Parathyroid adenoma (tissue), 2 donors: Measurements from ENCODE around the gene FAM3A.

Source experiments
- H2AFZ ChIP-seq: fragments of 300-600 bp; sonication (generic); one replicate; pipeline ENCODE4 v1.7.0; 2017; ENCODE audit warnings: antibody characterized with exemption, mild to moderate bottlenecking
- H3K27ac ChIP-seq: fragments of 300-600 bp; sonication (generic); one replicate; pipeline ENCODE4 v1.7.0; 2017
- H3K27me3 ChIP-seq: fragments of 300-600 bp; sonication (generic); one replicate; pipeline ENCODE4 v1.7.0; 2017; ENCODE audit warnings: low read length; ENCODE audit not compliant: control insufficient read depth, insufficient read depth
- H3K36me3 ChIP-seq: fragments of 300-600 bp; sonication (generic); one replicate; pipeline ENCODE4 v1.7.0; 2017; ENCODE audit warnings: low read length; ENCODE audit not compliant: control insufficient read depth, insufficient read depth
- H3K4me1 ChIP-seq: fragments of 300-600 bp; sonication (generic); one replicate; pipeline ENCODE4 v1.7.0; 2017; ENCODE audit warnings: control low read depth
- H3K4me2 ChIP-seq: fragments of 300-600 bp; sonication (generic); one replicate; pipeline ENCODE4 v1.7.0; 2017; ENCODE audit warnings: low read length
- H3K4me3 ChIP-seq: fragments of 300-600 bp; sonication (generic); one replicate; pipeline ENCODE4 v1.7.0; 2017; ENCODE audit warnings: low read depth, low read length
- H3K79me2 ChIP-seq: fragments of 300-600 bp; sonication (generic); one replicate; pipeline ENCODE4 v1.7.0; 2017; ENCODE audit warnings: control low read depth
- H3K9ac ChIP-seq: fragments of 300-600 bp; sonication (generic); one replicate; pipeline ENCODE4 v1.7.0; 2017; ENCODE audit warnings: mild to moderate bottlenecking
- H3K9me3 ChIP-seq: fragments of 300-600 bp; sonication (generic); one replicate; pipeline ENCODE4 v1.7.0; 2017; ENCODE audit warnings: low read length; ENCODE audit not compliant: control insufficient read depth
- TF ChIP-seq, protein P1 (sequence below): fragments of 300-600 bp; sonication (generic); IDR thresholded peaks from one replicate; pipeline ENCODE4 v1.7.0; 2017; ENCODE audit warnings: antibody characterized with exemption, mild to moderate bottlenecking
- donor health status: primary hyperparathyroidism.

FAM3A gene

DNA sequence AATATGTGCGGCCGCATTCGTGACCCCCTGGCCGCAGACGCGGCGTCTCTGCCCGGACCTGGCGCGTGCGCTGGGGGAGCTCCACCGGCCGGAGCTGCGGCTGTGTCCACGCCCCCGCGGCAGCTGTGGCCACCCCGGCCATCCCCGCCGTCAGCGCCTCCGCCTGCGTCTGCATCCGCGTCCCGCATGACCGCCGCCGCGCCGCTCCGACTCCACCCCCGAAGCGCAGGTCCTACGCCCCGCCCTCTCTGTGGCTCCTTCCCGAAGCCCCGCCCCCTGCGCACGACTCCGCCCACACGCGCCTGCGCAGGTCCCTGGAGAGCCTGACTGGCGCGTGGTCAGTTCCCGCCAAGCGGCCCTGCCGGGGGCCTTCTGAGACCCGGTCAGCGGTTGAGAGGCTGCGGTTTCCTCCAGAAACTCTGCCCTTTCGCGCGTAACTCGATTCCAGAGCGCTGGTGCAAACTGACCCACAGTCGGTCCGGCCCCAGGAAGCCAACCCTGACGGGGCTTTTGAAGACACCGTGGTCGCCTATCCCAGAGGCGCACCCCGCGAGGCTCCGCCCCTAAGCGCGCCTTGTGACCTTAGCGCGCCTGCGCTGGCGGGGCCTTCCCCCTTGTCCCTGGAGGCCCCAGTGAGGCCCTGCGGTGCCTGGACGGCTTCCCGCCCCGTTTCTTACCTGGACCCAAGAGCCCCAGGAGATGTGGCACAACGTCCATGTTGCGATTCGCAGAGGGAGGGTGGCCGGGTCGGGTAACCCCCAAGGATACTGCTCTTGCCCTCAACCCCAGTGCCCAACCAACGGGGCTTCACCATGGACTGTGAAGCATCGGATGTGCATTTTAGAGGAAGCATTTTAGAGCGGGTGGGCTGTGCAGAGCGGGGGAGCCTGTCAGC lies 37.1 kb downstream of the FAM3A start, which contains the start of gene LAGE3:
TSS of gene LAGE3 (minus strand) at position 554 of the 895 bp plus-strand sequence. CDS start at position 188, 366 bp downstream.
- H3K4me1 ChIP-seq, result no peaks in the 10 kb centered on the region
- peak within 1 kb of the TSS; percentile 68 for H3K27ac ChIP-seq
- H3K9me3 ChIP-seq, result no peaks in the 10 kb centered on the region
- H2AFZ ChIP-seq, result peak within 1 kb of the TSS; percentile 86
- peak within 1 kb of the TSS; percentile 60 for H3K4me3 ChIP-seq
- TF ChIP-seq, protein P1, sequence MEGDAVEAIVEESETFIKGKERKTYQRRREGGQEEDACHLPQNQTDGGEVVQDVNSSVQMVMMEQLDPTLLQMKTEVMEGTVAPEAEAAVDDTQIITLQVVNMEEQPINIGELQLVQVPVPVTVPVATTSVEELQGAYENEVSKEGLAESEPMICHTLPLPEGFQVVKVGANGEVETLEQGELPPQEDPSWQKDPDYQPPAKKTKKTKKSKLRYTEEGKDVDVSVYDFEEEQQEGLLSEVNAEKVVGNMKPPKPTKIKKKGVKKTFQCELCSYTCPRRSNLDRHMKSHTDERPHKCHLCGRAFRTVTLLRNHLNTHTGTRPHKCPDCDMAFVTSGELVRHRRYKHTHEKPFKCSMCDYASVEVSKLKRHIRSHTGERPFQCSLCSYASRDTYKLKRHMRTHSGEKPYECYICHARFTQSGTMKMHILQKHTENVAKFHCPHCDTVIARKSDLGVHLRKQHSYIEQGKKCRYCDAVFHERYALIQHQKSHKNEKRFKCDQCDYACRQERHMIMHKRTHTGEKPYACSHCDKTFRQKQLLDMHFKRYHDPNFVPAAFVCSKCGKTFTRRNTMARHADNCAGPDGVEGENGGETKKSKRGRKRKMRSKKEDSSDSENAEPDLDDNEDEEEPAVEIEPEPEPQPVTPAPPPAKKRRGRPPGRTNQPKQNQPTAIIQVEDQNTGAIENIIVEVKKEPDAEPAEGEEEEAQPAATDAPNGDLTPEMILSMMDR, result no peak
- H3K36me3 ChIP-seq, result no peaks in the 10 kb centered on the region
- H3K4me2 ChIP-seq, result peak within 1 kb of the TSS; percentile 74
- H3K27me3 ChIP-seq, result no peaks in the 10 kb centered on the region
- no peak within 1 kb of the TSS for H3K9ac ChIP-seq
- H3K79me2 ChIP-seq, result no peaks in the 10 kb centered on the region

DNA sequence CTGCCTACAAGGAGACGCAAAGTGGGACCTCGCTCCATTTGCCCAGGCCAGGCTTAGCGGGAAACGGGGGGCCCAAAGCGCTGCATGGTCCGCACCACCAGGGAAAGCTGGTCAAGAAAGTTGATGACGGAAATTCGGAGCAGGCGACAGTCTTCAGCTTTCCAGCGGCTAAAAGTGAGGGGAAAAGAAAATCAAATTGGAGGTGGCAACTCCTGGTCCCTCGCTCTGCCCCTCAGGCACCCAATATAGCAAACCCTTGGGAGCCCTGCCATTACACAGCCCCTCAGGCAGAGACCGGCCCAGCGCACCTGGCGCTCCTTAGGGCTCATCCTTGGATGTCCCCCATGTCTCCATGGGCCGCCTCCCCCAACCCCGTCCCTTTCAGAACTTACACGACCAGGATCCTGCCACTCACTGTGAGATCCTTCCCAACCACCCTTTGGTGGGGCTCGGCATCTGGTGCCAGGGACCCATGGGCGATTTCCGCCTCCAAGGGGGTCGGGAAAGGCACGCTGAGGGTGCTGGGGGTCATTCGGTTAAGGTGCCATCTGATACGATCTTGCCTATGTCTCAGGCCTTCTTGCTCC lies 38.0 kb downstream of the FAM3A start:
- Histone ChIP-seq H3K79me2 (no peaks in the 10 kb centered on the region), H3K27me3 (no peaks in the 10 kb centered on the region), H3K4me3 (peak overlapping the region; percentile 60), H3K4me1 (no peaks in the 10 kb centered on the region), H3K9ac (no peak overlapping the region), H2AFZ (peak overlapping the region; percentile 86), H3K4me2 (peak overlapping the region; percentile 74), H3K36me3 (no peaks in the 10 kb centered on the region), H3K27ac (peak overlapping the region; percentile 68), H3K9me3 (no peaks in the 10 kb centered on the region)
- TF ChIP-seq, protein P1, result no peak

DNA sequence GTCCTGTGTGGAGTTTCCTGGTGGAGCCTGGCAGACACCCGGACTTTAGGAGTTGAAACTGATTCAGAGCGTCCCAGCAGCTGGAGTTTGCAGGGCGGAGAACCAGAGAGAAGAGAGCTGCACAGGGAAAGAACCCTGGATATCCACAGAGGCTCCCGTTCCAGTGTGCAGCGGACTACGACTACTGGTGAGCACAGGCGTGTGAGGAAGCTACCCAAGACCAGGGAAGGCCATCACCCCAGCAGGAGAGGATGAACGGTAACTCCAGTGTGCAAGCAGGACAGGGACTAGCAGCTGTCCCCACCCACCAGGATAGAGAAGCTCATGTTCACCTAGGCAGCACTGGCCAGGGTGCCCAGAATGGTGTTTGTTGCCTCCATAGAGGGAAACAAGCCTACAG lies 39.2 kb downstream of the FAM3A start:
- no peak overlapping the region for H2AFZ ChIP-seq
- H3K9me3 ChIP-seq, result no peaks in the 10 kb centered on the region
- no peaks in the 10 kb centered on the region for H3K4me1 ChIP-seq
- H3K27ac ChIP-seq, result no peak overlapping the region
- H3K9ac ChIP-seq, result no peak overlapping the region
- no peak overlapping the region for H3K4me3 ChIP-seq
- no peaks in the 10 kb centered on the region for H3K36me3 ChIP-seq
- H3K4me2 ChIP-seq, result no peak overlapping the region
- TF ChIP-seq, protein P1, result no peak
- H3K27me3 ChIP-seq, result no peaks in the 10 kb centered on the region
- no peaks in the 10 kb centered on the region for H3K79me2 ChIP-seq

DNA sequence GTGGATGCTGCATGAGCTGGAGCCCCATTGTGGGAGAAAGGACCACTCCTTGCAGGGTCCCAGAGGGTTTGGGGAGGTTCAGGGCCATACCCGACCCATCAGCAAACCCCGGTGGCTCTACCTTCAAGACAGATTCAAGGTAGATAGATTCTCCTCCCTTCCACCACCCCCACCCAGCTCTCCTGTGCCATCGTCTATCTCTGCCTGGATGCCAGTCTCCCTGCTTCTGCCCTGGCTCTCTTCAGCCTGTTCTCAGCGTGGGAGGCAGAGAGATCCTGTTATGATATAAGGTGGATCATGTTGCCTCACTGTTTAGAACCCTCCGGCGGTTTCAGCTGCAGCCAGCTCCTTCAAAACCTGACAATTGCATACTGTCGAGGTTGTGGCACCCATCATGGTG lies 42.3 kb downstream of the FAM3A start:
- Histone ChIP-seq H3K27me3 (no peaks in the 10 kb centered on the region), H3K36me3 (no peaks in the 10 kb centered on the region), H3K27ac (no peak overlapping the region), H3K4me3 (no peak overlapping the region), H2AFZ (no peak overlapping the region), H3K9ac (no peak overlapping the region), H3K9me3 (no peaks in the 10 kb centered on the region), H3K79me2 (no peaks in the 10 kb centered on the region), H3K4me1 (no peaks in the 10 kb centered on the region), H3K4me2 (no peak overlapping the region)
- TF ChIP-seq, protein P1, result no peak
